ENCODE data around the gene MIB2.
"Not testable (repeated sequence)": the region's sequence is repeated elsewhere in the genome, so short reads cannot be mapped to it uniquely, and the experiment has no call there.

DNA sequence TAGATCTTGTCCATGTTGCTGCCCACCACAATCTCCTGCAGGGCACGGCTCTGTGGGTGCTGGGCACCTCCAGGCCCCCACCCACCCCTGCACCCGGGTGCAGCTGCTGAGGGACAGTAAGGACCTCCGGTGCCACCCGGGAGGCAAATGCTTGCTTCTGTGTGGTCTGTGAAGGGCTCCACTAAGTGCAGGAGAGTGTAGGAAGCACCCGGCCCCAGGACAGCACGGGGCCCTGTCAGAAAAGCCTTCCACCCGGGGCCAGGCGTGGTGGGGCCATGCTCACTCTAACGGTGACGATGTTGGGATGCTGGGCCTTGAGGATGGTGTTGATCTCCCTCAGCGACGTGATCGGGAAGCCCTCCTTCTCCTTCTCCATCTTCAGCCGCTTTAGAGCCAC, 22.2 kb downstream of the MIB2 start:
- not testable (repeated sequence) for TF ChIP-seq EZH2 (IDR thresholded peaks at IDR 0.05); POLR2AphosphoS5 (IDR thresholded peaks at IDR 0.05; ENCODE audit: borderline replicate concordance, low read depth, low read length); FOXP2 (optimal IDR thresholded peaks at IDR 0.05; ENCODE audit: control extremely low read depth, extremely low read length, insufficient read depth)
